Body of pancreas (tissue), 4 donors: ENCODE data around the gene USP22.

Source experiments
- CTCF ChIP-seq, 7 experiments: fragments of 450-650 bp in 4 of 7; fragments of 200-600 bp in 3 of 7; sonication (generic) in 3 of 7; IDR thresholded peaks; one replicate each; pipeline ENCODE4 v1.5.1; 2016 to 2019; ENCODE audit warnings: antibody characterized with exemption in 7 of 7
- POLR2A ChIP-seq, 3 donors: fragments of 450-650 bp; IDR thresholded peaks; one replicate each; pipeline ENCODE4 v1.6.1; 2016; ENCODE audit warnings: antibody characterized with exemption in 3 of 3, mild to moderate bottlenecking in 2 of 3

- TF ChIP-seq CTCF (IDR thresholded peaks at IDR 0.05) (no peak), POLR2A (IDR thresholded peaks at IDR 0.05) (no peak)
Measured at GRCh38 chr17:20981046-20981920, 61.5 kb downstream of the USP22 start.
